Stimulated activated CD4-positive, alpha-beta T cell treated with anti-CD3 and anti-CD28 coated beads, Interleukin-12 subunit alpha, Interleukin-12 subunit beta, amount 100 ng/mL, for 48 hours (primary cell): ENCODE data around the gene CMIP.

Source experiments
- DNase-seq, 3 donors: peaks; one replicate each; pipeline ENCODE4 v3.0.0-alpha.2; 2020; ENCODE audit warnings: low read depth in 2 of 3, low spot score in 1 of 3

Gene CMIP

DNA sequence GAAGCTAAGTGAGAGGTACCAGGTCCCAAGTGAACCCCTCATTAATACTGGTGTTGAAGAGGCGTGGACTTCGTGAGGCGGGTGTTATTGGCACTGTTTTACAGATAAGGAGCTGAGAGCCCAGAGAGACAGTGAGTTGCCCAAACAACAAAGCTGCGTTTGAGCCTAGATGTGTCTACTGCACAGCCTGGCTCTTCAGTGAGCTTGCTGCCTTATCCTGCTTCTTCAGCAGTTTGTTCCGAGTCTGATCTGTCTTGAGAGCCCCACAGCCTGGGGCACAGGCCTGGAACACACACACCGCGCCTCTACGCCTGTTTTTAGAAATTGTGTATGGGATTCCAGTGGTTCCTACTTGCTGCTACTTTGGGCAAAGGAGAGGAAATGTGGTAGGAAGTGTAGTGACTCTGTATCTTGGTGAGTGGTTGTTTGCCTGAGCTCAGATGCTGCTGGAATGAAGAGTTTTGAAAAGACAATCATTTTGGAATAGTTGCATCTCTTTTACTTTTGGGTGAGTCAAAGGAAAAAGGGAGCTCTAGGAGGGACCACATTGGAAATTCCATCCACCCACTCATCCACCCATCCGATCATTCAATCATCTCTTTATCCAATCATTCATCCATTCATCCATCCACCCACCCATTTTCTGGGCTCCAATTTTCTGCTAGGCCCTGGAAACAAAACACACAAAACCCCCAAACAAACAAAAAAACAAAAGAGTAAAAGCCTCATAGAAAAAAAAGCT lies 312.2 kb downstream of the CMIP start:
- DNase-seq = no peak

DNA sequence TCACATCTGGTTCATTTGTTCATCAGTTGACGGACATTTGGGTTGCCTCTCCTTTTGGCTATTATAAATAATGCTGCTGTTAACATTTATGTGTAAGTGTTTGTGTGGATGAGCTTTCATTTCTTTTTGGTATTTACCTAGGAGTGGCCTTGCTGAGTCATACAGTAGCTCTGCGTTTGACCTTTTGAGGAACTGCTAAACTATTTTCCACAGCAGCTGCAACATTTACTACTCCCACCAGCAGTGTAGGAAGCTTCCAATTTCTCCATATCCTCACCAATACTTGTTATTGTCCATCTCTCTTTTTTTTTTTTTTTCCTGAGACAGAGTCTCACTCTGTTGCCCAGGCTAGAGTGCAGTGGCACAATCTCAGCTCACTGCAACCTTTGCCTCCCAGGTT lies 313.8 kb downstream of the CMIP start:
- no peak for DNase-seq
